IMR-90 (cell line): ENCODE results near the gene LRRC15. TPM values are rescaled to one million over a fixed set of nuclear protein-coding genes. Genes with fewer than 3 reads are reported as not detected.

Experiments
- ATAC-seq: fragments of 200-7000 bp; cut with Tn5 transposase; 2 replicates; pipeline ENCODE4 v1.9.1; 2020; ENCODE audit warnings: low read depth, mild to moderate bottlenecking, moderate library complexity
- BruUV-seq: library from RNA; stranded (reverse); fragments of 400-500 nt; replicated peaks from 2 replicates; lab custom pipeline; 2021; lab: Mats Ljungman, UMichigan
- CTCF ChIA-PET: fragments of 300-600 bp; formaldehyde crosslinking; extraction: SDS; loops from one replicate; lab custom pipeline; 2021; ENCODE audit warnings: antibody characterized with exemption; lab: Yijun Ruan, JAX
- POLR2A ChIA-PET: fragments of 300-600 bp; sonication (Branson Sonifier 250); formaldehyde crosslinking; loops from one replicate; lab custom pipeline; 2022; ENCODE audit warnings: antibody characterized with exemption; ENCODE audit not compliant: unreplicated experiment; lab: Charles Lee
- DNase-seq: peaks from one replicate; pipeline ENCODE4 v3.0.0; 2013
- H2AFZ ChIP-seq: replicated peaks from 2 replicates; pipeline ENCODE3; 2013; ENCODE audit warnings: low read length, mild to moderate bottlenecking; ENCODE audit not compliant: poor library complexity
- H2AK5ac ChIP-seq: 2 replicates; pipeline ENCODE4 v1.6.1; 2013; ENCODE audit warnings: low read depth, low read length, inconsistent platforms
- H2AK9ac ChIP-seq: replicated peaks from 2 replicates; pipeline ENCODE3; 2013; ENCODE audit warnings: mild to moderate bottlenecking, low read depth, low read length, moderate library complexity; ENCODE audit not compliant: poor library complexity
- H2BK120ac ChIP-seq: 2 replicates; pipeline ENCODE4 v1.6.1; 2013; ENCODE audit warnings: low read depth, low read length, inconsistent platforms
- H2BK15ac ChIP-seq: 3 replicates; pipeline ENCODE4 v1.6.1; 2013; ENCODE audit warnings: low read depth, low read length, inconsistent platforms
- H2BK20ac ChIP-seq: 2 replicates; pipeline ENCODE4 v1.6.1; 2013; ENCODE audit warnings: low read depth, mild to moderate bottlenecking, inconsistent platforms, low read length, moderate library complexity
- H2BK5ac ChIP-seq: 2 replicates; pipeline ENCODE4 v1.6.1; 2013; ENCODE audit warnings: mild to moderate bottlenecking, low read depth, low read length, inconsistent platforms; ENCODE audit not compliant: poor library complexity, severe bottlenecking
- H3K14ac ChIP-seq: replicated peaks from 2 replicates; pipeline ENCODE4 v1.6.1; 2013; ENCODE audit warnings: low read depth, low read length, inconsistent platforms
- H3K18ac ChIP-seq: 2 replicates; pipeline ENCODE4 v1.6.1; 2013; ENCODE audit warnings: low read depth, low read length, control low read depth
- H3K23ac ChIP-seq: 2 replicates; pipeline ENCODE4 v1.6.1; 2013; ENCODE audit warnings: low read depth, low read length, inconsistent platforms
- H3K27ac ChIP-seq: 2 replicates; pipeline ENCODE4 v1.5.1; 2013; ENCODE audit warnings: mild to moderate bottlenecking, control low read depth, low read length; ENCODE audit not compliant: insufficient read depth
- H3K27me3 ChIP-seq: 2 replicates; pipeline ENCODE4 v1.6.1; 2013; ENCODE audit warnings: low read length; ENCODE audit not compliant: control insufficient read depth, insufficient read depth
- H3K36me3 ChIP-seq: 2 replicates; pipeline ENCODE4 v1.6.1; 2013; ENCODE audit warnings: low read length, mixed read lengths; ENCODE audit not compliant: control insufficient read depth, insufficient read depth
- H3K4ac ChIP-seq: 2 replicates; pipeline ENCODE4 v1.6.1; 2013; ENCODE audit warnings: low read depth, low read length, inconsistent platforms
- H3K4me1 ChIP-seq: 2 replicates; pipeline ENCODE4 v1.6.1; 2013; ENCODE audit warnings: low read length, mixed read lengths; ENCODE audit not compliant: control insufficient read depth, insufficient read depth
- H3K4me2 ChIP-seq: 2 replicates; pipeline ENCODE4 v1.6.1; 2013; ENCODE audit warnings: low read depth, mild to moderate bottlenecking, control low read depth, low read length, moderate library complexity
- H3K4me3 ChIP-seq: 2 replicates; pipeline ENCODE4 v1.5.1; 2013; ENCODE audit warnings: low read depth, mild to moderate bottlenecking, control low read depth, low read length, moderate library complexity; ENCODE audit not compliant: insufficient read depth
- H3K56ac ChIP-seq: 2 replicates; pipeline ENCODE4 v1.6.1; 2013; ENCODE audit warnings: low read length, inconsistent platforms; ENCODE audit not compliant: insufficient read depth; ENCODE audit errors: extremely low read depth
- H3K79me1 ChIP-seq, 2 experiments: 2 replicates each; pipeline ENCODE4 v1.6.1; 2013; ENCODE audit warnings: low read length in 2 of 2, inconsistent platforms in 1 of 2, low read depth in 1 of 2
- H3K9ac ChIP-seq: 2 replicates; pipeline ENCODE4 v1.6.1; 2013; ENCODE audit warnings: low read depth, low read length, control low read depth
- H3K9me1 ChIP-seq: 2 replicates; pipeline ENCODE4 v1.6.1; 2013; ENCODE audit warnings: low read length, inconsistent platforms; ENCODE audit not compliant: insufficient read depth
- H3K9me3 ChIP-seq: 2 replicates; pipeline ENCODE4 v1.6.1; 2013; ENCODE audit warnings: low read length; ENCODE audit not compliant: control insufficient read depth, insufficient read depth
- H4K20me1 ChIP-seq: 2 replicates; pipeline ENCODE4 v1.6.1; 2013; ENCODE audit warnings: low read length, inconsistent platforms; ENCODE audit not compliant: insufficient read depth
- H4K5ac ChIP-seq: 2 replicates; pipeline ENCODE4 v1.6.1; 2013; ENCODE audit warnings: mild to moderate bottlenecking, low read depth, low read length, control low read depth
- H4K8ac ChIP-seq, 2 experiments: 2 replicates each; pipeline ENCODE4 v1.6.1; 2013; ENCODE audit warnings: low read depth in 2 of 2, low read length in 2 of 2, control low read depth in 1 of 2, inconsistent platforms in 1 of 2
- H4K91ac ChIP-seq: 2 replicates; pipeline ENCODE4 v1.6.1; 2013; ENCODE audit warnings: low read depth, low read length, inconsistent platforms; ENCODE audit not compliant: insufficient read depth
- RCOR1 ChIP-seq: IDR thresholded peaks from 2 replicates; pipeline ENCODE4 v1.6.1; 2012; ENCODE audit warnings: mild to moderate bottlenecking, low read length, improper control_type of control experiment; ENCODE audit not compliant: insufficient replicate concordance
- WGBS, 2 experiments: methylation state at CpG; one replicate each; pipeline versions ENCODE4 v1.1.5 to v1.1.7; 2013; ENCODE audit warnings: missing lambda C conversion rate in 2 of 2; ENCODE audit not compliant: insufficient read length in 1 of 2; ENCODE audit errors: extremely low coverage in 2 of 2; 5-methylcytosine and 5-hydroxymethylcytosine counted together
- dilution Hi-C: fragments of 300-500 bp; cut with HindIII; formaldehyde crosslinking; loops from one replicate; pipeline ENCODE4 v1.14.3; 2018; ENCODE audit warnings: low sequenced_read_pairs; ENCODE audit not compliant: unreplicated experiment
- in situ Hi-C: fragments of 300-500 bp; cut with MboI; formaldehyde crosslinking; loops from 3 replicates; pipeline ENCODE4 v1.14.3; 2019; ENCODE audit warnings: low sequenced_read_pairs, inconsistent platforms, mixed read lengths
- intact Hi-C: fragments of 100-400 bp; cut with micrococcal nuclease; formaldehyde crosslinking; loops from 2 replicates; pipeline ENCODE4 v1.10.0; 2022
- polyA plus RNA-seq, 3 experiments: library from polyadenylated mRNA; depleted of rRNA; stranded (reverse); fragments of >200 nt; gene quantifications; 2 replicates each; pipeline ENCODE4 v1.2.3, GENCODE V29; 2012; ENCODE audit warnings: low replicate concordance in 1 of 3
- total RNA-seq: library from RNA; depleted of rRNA; stranded (reverse); fragments of >200 nt; gene quantifications from 2 replicates; pipeline ENCODE4 v1.2.3, GENCODE V29; 2012

Gene LRRC15
- total and polyA plus RNA-seq, 2 of the 4 experiments (the other 2 are of a cell fraction), result 2.5 to 9.0 TPM

DNA sequence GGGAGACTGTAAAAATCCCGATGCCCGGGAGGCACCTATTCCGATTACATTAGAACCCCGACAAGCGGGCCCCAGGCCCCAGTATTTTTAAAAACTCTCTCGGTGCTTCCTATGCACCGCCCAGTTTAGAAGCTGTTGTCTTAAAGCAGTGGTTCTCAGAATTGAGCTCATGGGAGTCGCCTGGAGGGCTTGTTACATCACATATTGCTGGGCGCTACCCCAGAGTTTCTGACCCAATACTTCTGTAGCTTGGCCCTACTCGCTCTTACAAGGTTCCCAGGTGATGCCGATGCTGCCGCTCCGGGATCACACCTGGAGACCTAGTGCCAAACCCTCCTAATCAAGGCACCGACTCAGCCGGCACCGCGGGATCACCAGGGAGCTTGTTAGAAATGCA is 53.6 kb downstream of the LRRC15 start:
- Histone ChIP-seq H3K9me1 (no peaks in the 10 kb centered on the region), H3K4me2 (peak overlapping the region; percentile 56), H2AFZ (peak overlapping the region; percentile 90), H3K27me3 (peaks cover 60% of the 10 kb centered on the region), H2BK20ac (no peak overlapping the region), H3K56ac (no peak overlapping the region), H3K9me3 (peaks cover 12% of the 10 kb centered on the region), H3K23ac (no peak overlapping the region), H3K4ac (no peak overlapping the region), H4K20me1 (no peaks in the 10 kb centered on the region), H3K14ac (no peak overlapping the region), H2BK120ac (no peak overlapping the region), H2BK5ac (no peak overlapping the region), H3K36me3 (no peaks in the 10 kb centered on the region), H4K5ac (no peak overlapping the region), H4K8ac (no peak overlapping the region), H2AK9ac (no peak overlapping the region), H3K18ac (no peak overlapping the region), H4K91ac (no peak overlapping the region), H3K4me1 (peaks cover 3% of the 10 kb centered on the region; the same call in 1 of the 2 replicates), H2BK15ac (no peak overlapping the region), H3K4me3 (no peak overlapping the region), H3K9ac (no peak overlapping the region), H2AK5ac (no peak overlapping the region), H3K79me1 (no peaks in the 10 kb centered on the region), H3K27ac (no peak overlapping the region)
- WGBS, 2 experiments, result 15% methylated on average over 5 of the region's 17 CpGs; no CpG with 5 or more reads in 1 of the 2 experiments
- CTCF ChIA-PET, result interaction anchor here (0.7 to 2.5 kb wide), 11 partner anchors 8 to 670 kb away, joined by 3 to 83 read pairs (median 4); no protein-coding TSS in a partner anchor
- in situ Hi-C loops (loop anchor here (5.0 to 10.0 kb wide), 3 partner anchors 179 to 651 kb away; partner anchors contain the start of gene HES1), dilution Hi-C loops (no loop called here), intact Hi-C loops (loop anchor here (1.0 to 10.0 kb wide), 7 partner anchors 179 to 1851 kb away; no protein-coding TSS in a partner anchor)
- peak; percentile 47 for ATAC-seq
- no peak for TF ChIP-seq RCOR1
- DNase-seq, result no peak
- POLR2A ChIA-PET, result interaction anchor here (0.6 kb wide), 2 partner anchors 175 to 661 kb away, joined by 3 read pairs; no protein-coding TSS in a partner anchor
- BruUV-seq, result no TSS peak
